Mucosa of rectum (tissue), 2 donors: ENCODE data around the gene ELFN2.
"Not testable (repeated sequence)": the region's sequence is repeated elsewhere in the genome, so short reads cannot be mapped to it uniquely, and the experiment has no call there.

Experiments used
- H3K27ac ChIP-seq, 2 donors: one replicate each; pipeline ENCODE4 v1.7.0; 2013; ENCODE audit warnings: inconsistent platforms in 2 of 2, low read depth in 2 of 2, low read length in 2 of 2
- H3K27me3 ChIP-seq, 2 donors: one replicate each; pipeline ENCODE4 v1.7.0; 2013; ENCODE audit warnings: low read length in 2 of 2; ENCODE audit not compliant: control insufficient read depth in 2 of 2, insufficient read depth in 2 of 2
- H3K36me3 ChIP-seq, 2 donors: one replicate each; pipeline ENCODE4 v1.7.0; 2013; ENCODE audit warnings: low read length in 2 of 2; ENCODE audit not compliant: control insufficient read depth in 2 of 2, insufficient read depth in 2 of 2
- H3K4me1 ChIP-seq, 2 donors: one replicate each; pipeline ENCODE4 v1.7.0; 2013; ENCODE audit warnings: low read length in 2 of 2, mild to moderate bottlenecking in 1 of 2; ENCODE audit not compliant: control insufficient read depth in 2 of 2, insufficient read depth in 2 of 2
- H3K4me3 ChIP-seq, 2 donors: one replicate each; pipeline ENCODE4 v1.7.0; 2013; ENCODE audit warnings: low read length in 2 of 2
- H3K9ac ChIP-seq, 2 donors: one replicate each; pipeline ENCODE4 v1.7.0; 2013; ENCODE audit warnings: low read length in 2 of 2, low read depth in 1 of 2, mild to moderate bottlenecking in 1 of 2
- H3K9me3 ChIP-seq, 2 donors: one replicate each; pipeline ENCODE4 v1.7.0; 2013; ENCODE audit warnings: low read length in 2 of 2; ENCODE audit not compliant: control insufficient read depth in 2 of 2
- donor health status: healthy.
- donor health status: Normal muscosa, but diverticular disease.

Gene ELFN2

GRCh38 chr22:37331856-37332536, 95.3 kb downstream of the ELFN2 start:
- H3K36me3 ChIP-seq = no peaks in the 10 kb centered on the region
- H3K9me3 ChIP-seq = no peaks in the 10 kb centered on the region
- peaks cover under 1 to 3% of the 10 kb centered on the region in 2 donors for H3K4me1 ChIP-seq
- H3K9ac ChIP-seq = no peak overlapping the region
- no peak overlapping the region for H3K27ac ChIP-seq
- no peak overlapping the region for H3K4me3 ChIP-seq
- peaks cover 46 to 47% of the 10 kb centered on the region in 2 donors for H3K27me3 ChIP-seq

- Histone ChIP-seq H3K36me3 (no peaks in the 10 kb centered on the region), H3K4me3 (no peak overlapping the region), H3K9ac (no peak overlapping the region), H3K4me1 (no peaks in the 10 kb centered on the region), H3K27me3 (peaks cover 45 to 49% of the 10 kb centered on the region in 2 donors), H3K9me3 (no peaks in the 10 kb centered on the region), H3K27ac (no peak overlapping the region)
Measured at GRCh38 chr22:37331034-37331428, 96.2 kb downstream of the ELFN2 start.

GRCh38 chr22:37330200-37331033, 96.9 kb downstream of the ELFN2 start:
- Histone ChIP-seq H3K27me3 (peaks cover 44 to 46% of the 10 kb centered on the region in 2 donors), H3K9me3 (no peaks in the 10 kb centered on the region), H3K4me3 (no peak overlapping the region), H3K4me1 (no peaks in the 10 kb centered on the region), H3K9ac (no peak overlapping the region), H3K36me3 (no peaks in the 10 kb centered on the region), H3K27ac (no peak overlapping the region)

GRCh38 chr22:37329238-37330140, 97.8 kb downstream of the ELFN2 start:
- Histone ChIP-seq H3K4me3 (no peak overlapping the region), H3K36me3 (no peaks in the 10 kb centered on the region), H3K9me3 (no peaks in the 10 kb centered on the region), H3K4me1 (peaks cover under 1 to 2% of the 10 kb centered on the region in 2 donors), H3K27me3 (peaks cover 39 to 41% of the 10 kb centered on the region in 2 donors), H3K9ac (no peak overlapping the region), H3K27ac (no peak overlapping the region)

GRCh38 chr22:37328538-37329237, 98.6 kb downstream of the ELFN2 start:
- H3K9me3 ChIP-seq, H3K4me1 ChIP-seq, H3K36me3 ChIP-seq, H3K4me3 ChIP-seq, H3K9ac ChIP-seq, H3K27ac ChIP-seq: not testable (repeated sequence)
- H3K27me3 ChIP-seq = peaks cover 37% of the 10 kb centered on the region in 2 donors

- Histone ChIP-seq H3K27me3 (peaks cover 31 to 32% of the 10 kb centered on the region in 2 donors), H3K9me3 (no peaks in the 10 kb centered on the region), H3K36me3 (no peaks in the 10 kb centered on the region), H3K4me3 (no peak overlapping the region), H3K4me1 (peaks cover 9% of the 10 kb centered on the region in 2 donors), H3K27ac (no peak overlapping the region), H3K9ac (no peak overlapping the region)
Measured at GRCh38 chr22:37328017-37328416, 99.3 kb downstream of the ELFN2 start.

- no peaks in the 10 kb centered on the region for H3K36me3 ChIP-seq
- H3K4me3 ChIP-seq = no peak overlapping the region
- no peak overlapping the region for H3K27ac ChIP-seq
- no peak overlapping the region for H3K9ac ChIP-seq
- peaks cover 9% of the 10 kb centered on the region in 2 donors for H3K4me1 ChIP-seq
- no peaks in the 10 kb centered on the region for H3K9me3 ChIP-seq
- peaks cover 23 to 24% of the 10 kb centered on the region in 2 donors for H3K27me3 ChIP-seq
Measured at GRCh38 chr22:37326726-37327125, 100.6 kb downstream of the ELFN2 start.

- no peak overlapping the region for H3K27ac ChIP-seq
- peaks cover 20 to 25% of the 10 kb centered on the region in 2 donors for H3K27me3 ChIP-seq
- H3K36me3 ChIP-seq = no peaks in the 10 kb centered on the region
- H3K4me1 ChIP-seq = peaks cover 9% of the 10 kb centered on the region in 2 donors
- H3K9ac ChIP-seq = no peak overlapping the region
- no peak overlapping the region for H3K4me3 ChIP-seq
- no peaks in the 10 kb centered on the region for H3K9me3 ChIP-seq
Measured at GRCh38 chr22:37325039-37325395, 102.3 kb downstream of the ELFN2 start.

- Histone ChIP-seq H3K4me3 (peak overlapping the region in 1 of 2 donors; percentile 16), H3K4me1 (peaks cover 9% of the 10 kb centered on the region in 2 donors), H3K9ac (no peak overlapping the region), H3K36me3 (no peaks in the 10 kb centered on the region), H3K27ac (no peak overlapping the region), H3K27me3 (peaks cover 16 to 25% of the 10 kb centered on the region in 2 donors), H3K9me3 (no peaks in the 10 kb centered on the region)
Measured at GRCh38 chr22:37324340-37325038, 102.8 kb downstream of the ELFN2 start.
